PC-3 (cell line): Measurements from ENCODE around the gene LCAT.

ENCODE experiments used
- EZH2 ChIP-seq: fragments of 300-600 bp; sonication (generic); IDR thresholded peaks from one replicate; pipeline ENCODE4 v1.6.1; 2017; ENCODE audit warnings: antibody characterized with exemption, mild to moderate bottlenecking, low read length; ENCODE audit not compliant: unreplicated experiment
- EZH2phosphoT487 ChIP-seq: fragments of 300-600 bp; sonication (generic); IDR thresholded peaks from 2 replicates; pipeline ENCODE4 v1.6.1; 2018; ENCODE audit warnings: mild to moderate bottlenecking, antibody characterized with exemption, low read length, borderline replicate concordance
- TF ChIP-seq, protein P1 (sequence below): fragments of 300-600 bp; sonication (generic); conservative IDR thresholded peaks from 2 replicates; pipeline ENCODE4 v1.5.1; 2017; ENCODE audit warnings: antibody characterized with exemption, low read depth, mild to moderate bottlenecking, low read length

DNA sequence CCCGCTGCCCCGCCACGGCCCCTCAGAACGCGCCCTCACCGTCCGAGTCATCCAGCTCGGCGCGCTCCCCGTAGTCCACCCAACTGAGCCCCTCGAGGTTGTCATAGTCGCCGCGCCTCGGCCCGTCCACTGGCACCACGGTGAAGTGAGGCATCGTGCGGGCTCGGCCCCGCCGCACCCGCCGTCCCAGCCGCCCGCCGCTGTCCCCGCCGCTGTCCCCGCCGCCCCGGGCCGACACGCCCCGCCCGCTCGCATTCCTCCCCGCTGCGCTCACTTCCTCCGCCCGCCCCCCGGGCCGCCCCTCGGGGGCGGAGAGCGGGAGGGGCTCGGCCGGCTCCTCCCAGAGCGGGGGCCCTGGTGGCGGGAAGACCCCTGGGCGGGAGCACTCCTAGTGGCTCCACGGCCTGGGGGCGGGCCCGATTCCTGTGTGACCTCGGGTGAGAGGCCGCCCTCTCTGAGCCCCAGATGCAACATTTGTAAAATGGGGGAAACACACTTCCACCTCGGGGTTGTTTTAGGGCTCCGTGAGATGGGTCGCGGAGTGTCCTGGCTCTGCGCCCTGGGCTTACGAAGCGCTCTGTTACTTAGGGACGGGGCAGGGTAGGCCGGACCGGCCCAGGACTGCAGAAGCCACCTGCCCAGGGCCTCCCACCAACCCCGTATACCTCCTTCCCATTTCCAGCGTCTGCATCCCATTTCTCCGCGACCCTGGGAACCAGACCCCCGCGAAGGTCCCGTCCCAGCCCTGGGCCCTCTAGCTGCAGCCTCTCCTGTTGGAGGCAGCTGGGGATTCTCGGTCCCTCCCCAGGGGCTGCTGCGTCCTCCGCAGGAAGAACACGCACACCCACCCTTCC, 24.7 kb upstream of the LCAT start, which contains the start of gene SLC12A4:
- TF ChIP-seq EZH2phosphoT487, result no peak
- no peak for TF ChIP-seq EZH2
- TF ChIP-seq, protein P1, sequence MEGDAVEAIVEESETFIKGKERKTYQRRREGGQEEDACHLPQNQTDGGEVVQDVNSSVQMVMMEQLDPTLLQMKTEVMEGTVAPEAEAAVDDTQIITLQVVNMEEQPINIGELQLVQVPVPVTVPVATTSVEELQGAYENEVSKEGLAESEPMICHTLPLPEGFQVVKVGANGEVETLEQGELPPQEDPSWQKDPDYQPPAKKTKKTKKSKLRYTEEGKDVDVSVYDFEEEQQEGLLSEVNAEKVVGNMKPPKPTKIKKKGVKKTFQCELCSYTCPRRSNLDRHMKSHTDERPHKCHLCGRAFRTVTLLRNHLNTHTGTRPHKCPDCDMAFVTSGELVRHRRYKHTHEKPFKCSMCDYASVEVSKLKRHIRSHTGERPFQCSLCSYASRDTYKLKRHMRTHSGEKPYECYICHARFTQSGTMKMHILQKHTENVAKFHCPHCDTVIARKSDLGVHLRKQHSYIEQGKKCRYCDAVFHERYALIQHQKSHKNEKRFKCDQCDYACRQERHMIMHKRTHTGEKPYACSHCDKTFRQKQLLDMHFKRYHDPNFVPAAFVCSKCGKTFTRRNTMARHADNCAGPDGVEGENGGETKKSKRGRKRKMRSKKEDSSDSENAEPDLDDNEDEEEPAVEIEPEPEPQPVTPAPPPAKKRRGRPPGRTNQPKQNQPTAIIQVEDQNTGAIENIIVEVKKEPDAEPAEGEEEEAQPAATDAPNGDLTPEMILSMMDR, result no peak
